ENCODE results near the gene WWP2.

DNA sequence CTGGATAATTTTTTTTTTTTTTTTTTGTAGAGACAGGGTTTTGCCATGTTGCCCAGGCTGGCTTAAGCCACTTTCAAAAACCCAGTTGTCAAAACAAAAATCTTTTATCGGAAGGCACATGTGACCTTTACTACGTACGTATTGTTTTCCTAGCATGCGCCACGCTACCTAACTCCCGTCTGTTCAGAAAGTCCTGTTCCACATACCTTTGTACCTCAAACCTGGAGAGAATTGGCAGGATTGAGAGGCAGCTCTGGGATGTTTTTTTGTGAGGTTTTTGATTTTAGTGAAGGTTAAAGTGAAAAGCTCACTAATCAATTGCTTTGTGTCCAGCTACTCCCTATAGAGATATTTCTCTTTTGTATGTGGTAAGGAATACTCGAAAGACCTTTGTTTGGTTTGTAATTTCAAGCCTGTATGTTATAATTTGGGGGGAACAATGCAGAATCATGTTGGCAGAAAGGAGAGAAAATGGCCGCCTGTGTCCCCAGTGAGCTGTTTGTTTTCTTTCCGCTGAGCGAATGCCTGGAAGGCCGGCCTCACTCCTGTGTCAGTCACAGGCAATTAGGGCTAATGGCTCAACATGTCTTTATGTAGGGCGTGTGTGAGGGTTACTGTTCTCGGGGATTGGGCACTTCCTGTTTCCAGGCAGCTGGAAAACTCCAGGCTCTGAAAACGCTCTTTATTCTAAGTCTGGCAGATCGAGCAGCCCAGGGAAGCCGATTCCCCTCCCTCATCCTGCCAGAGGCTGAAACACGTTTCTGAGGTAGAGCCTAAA is 128.2 kb downstream of the WWP2 start:
- TF ChIP-seq POLR2AphosphoS5 (IDR thresholded peaks at IDR 0.05; ENCODE audit: low read depth, low read length) (no peak), SIN3A (IDR thresholded peaks at IDR 0.05; ENCODE audit: borderline replicate concordance, insufficient read depth, low read length) (no peak), TAF1 (IDR thresholded peaks at IDR 0.05; ENCODE audit: borderline replicate concordance, insufficient read depth, low read length) (peak; percentile 48; the same call in 1 of the 2 replicates), FOXP2 (optimal IDR thresholded peaks at IDR 0.05; ENCODE audit: borderline replicate concordance, extremely low read depth, extremely low read length, insufficient read depth) (no peak)
- TF ChIP-seq, protein P1, sequence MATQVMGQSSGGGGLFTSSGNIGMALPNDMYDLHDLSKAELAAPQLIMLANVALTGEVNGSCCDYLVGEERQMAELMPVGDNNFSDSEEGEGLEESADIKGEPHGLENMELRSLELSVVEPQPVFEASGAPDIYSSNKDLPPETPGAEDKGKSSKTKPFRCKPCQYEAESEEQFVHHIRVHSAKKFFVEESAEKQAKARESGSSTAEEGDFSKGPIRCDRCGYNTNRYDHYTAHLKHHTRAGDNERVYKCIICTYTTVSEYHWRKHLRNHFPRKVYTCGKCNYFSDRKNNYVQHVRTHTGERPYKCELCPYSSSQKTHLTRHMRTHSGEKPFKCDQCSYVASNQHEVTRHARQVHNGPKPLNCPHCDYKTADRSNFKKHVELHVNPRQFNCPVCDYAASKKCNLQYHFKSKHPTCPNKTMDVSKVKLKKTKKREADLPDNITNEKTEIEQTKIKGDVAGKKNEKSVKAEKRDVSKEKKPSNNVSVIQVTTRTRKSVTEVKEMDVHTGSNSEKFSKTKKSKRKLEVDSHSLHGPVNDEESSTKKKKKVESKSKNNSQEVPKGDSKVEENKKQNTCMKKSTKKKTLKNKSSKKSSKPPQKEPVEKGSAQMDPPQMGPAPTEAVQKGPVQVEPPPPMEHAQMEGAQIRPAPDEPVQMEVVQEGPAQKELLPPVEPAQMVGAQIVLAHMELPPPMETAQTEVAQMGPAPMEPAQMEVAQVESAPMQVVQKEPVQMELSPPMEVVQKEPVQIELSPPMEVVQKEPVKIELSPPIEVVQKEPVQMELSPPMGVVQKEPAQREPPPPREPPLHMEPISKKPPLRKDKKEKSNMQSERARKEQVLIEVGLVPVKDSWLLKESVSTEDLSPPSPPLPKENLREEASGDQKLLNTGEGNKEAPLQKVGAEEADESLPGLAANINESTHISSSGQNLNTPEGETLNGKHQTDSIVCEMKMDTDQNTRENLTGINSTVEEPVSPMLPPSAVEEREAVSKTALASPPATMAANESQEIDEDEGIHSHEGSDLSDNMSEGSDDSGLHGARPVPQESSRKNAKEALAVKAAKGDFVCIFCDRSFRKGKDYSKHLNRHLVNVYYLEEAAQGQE (IDR thresholded peaks at IDR 0.05; ENCODE audit: insufficient read depth in 1 of 2, low read depth in 2 of 2, low read length in 2 of 2): no peak

Data from PFSK-1 (cell line).